ENCODE data around the gene SDK2. TPM values are rescaled to one million over a fixed set of nuclear protein-coding genes. Genes with fewer than 3 reads are reported as not detected.

Gene SDK2
- total RNA-seq, 2 donors from 2014 or later: 0.26 to 0.33 TPM

DNA sequence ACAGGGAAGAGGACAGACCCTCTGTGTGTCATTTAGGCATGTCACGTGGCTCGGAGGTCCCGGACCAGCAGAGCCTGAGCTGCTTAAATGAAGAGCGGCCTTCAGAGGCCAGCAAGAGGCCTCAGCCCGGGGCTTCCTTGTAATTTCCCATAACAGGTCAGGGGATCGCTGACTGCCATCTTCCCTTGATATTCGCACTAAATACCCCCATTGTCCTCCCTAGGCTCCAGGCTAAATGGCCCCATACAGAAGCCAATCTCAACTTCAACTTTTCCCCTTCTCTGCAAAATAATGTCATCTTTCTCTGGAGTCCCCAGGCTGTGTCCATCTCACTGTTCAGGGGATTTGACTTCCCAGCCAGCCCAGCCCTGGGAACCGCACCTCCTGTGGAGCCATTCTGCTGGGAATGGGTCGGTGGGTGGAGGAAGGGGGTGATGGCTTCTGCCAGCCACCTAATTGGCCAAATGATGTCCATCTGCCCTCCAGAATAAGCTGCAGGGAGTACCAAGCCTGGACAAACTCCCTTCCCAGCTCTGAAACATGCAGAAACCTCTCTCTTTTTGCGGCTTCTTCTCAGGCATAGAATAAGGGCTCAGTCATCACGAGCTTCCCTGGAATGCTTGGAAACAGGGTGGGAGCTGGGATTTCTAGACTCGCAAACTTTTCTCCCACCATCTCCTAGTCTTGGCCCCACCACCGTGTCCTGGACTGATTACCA is 129.9 kb downstream of the SDK2 start:
- ATAC-seq (no peak), DNase-seq (no peak)
- WGBS, 2 donors: 70 to 71% methylated on average over 12 to 13 of the region's 13 CpGs
- TF ChIP-seq, protein P1, sequence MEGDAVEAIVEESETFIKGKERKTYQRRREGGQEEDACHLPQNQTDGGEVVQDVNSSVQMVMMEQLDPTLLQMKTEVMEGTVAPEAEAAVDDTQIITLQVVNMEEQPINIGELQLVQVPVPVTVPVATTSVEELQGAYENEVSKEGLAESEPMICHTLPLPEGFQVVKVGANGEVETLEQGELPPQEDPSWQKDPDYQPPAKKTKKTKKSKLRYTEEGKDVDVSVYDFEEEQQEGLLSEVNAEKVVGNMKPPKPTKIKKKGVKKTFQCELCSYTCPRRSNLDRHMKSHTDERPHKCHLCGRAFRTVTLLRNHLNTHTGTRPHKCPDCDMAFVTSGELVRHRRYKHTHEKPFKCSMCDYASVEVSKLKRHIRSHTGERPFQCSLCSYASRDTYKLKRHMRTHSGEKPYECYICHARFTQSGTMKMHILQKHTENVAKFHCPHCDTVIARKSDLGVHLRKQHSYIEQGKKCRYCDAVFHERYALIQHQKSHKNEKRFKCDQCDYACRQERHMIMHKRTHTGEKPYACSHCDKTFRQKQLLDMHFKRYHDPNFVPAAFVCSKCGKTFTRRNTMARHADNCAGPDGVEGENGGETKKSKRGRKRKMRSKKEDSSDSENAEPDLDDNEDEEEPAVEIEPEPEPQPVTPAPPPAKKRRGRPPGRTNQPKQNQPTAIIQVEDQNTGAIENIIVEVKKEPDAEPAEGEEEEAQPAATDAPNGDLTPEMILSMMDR (IDR thresholded peaks at IDR 0.05): no peak
- no peak for TF ChIP-seq POLR2A (IDR thresholded peaks at IDR 0.05)
- intact Hi-C loops (cut with DNase I): no loop called here
- no peak overlapping the region for H3K27ac ChIP-seq
- no peak overlapping the region for H3K4me3 ChIP-seq
- no peaks in the 10 kb centered on the region for H3K27me3 ChIP-seq
- no peaks in the 10 kb centered on the region for H3K9me3 ChIP-seq
- no peaks in the 10 kb centered on the region for H3K36me3 ChIP-seq (replicated peaks in 1 of 2; ENCODE audit: insufficient read depth in 1 of 2, low read depth in 2 of 2)
- no peaks in the 10 kb centered on the region for H3K4me1 ChIP-seq

DNA sequence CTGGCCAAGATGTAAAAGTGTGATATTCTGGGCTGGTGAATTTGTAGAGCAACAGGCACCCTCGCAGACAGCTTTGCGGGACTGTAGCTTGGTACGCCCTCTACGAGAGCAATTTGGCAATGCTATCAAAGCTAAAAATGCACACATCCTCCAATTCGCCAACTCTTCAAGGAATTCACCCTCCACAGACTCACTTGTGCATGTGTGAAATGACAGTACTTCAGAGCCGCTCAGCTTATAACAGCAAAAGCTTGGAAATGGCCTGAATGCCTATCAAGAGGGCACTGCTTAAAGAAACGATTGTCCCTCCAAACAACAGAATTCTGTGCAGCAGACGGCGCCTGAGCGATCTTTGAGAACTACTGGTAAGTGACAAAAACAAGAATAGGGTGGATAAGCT is 130.8 kb downstream of the SDK2 start:
- 73 to 74% methylated on average over 10 of the region's 10 CpGs for WGBS, 2 donors
- Histone ChIP-seq H3K4me1 (no peaks in the 10 kb centered on the region), H3K9me3 (no peaks in the 10 kb centered on the region), H3K27me3 (no peaks in the 10 kb centered on the region), H3K36me3 (replicated peaks in 1 of 2; ENCODE audit: insufficient read depth in 1 of 2, low read depth in 2 of 2) (no peaks in the 10 kb centered on the region), H3K27ac (no peak overlapping the region), H3K4me3 (no peak overlapping the region)
- intact Hi-C loops (cut with DNase I): no loop called here
- DNase-seq: no peak
- no peak for ATAC-seq
- TF ChIP-seq, protein P1 (IDR thresholded peaks at IDR 0.05): no peak
- no peak for TF ChIP-seq POLR2A (IDR thresholded peaks at IDR 0.05)

DNA sequence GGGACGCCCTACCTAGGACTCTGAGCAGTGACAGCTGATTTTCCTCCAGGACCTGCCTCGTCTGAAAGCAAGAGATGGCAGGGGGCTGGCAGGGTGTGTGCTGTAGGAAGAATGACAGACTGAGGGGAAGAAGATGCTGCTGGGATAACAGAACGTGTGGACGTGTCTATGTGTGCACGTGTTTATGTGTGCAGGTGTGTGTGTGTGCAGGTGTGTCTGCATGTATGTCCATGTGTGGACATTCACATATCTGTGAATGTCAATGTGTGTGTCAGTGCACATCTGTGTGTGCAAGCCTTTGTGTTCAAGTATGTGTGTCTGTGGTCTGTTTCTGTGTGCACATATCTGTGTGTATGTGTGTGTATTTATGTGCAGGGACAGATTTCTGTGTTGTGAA is 132.5 kb downstream of the SDK2 start:
- Histone ChIP-seq H3K4me3 (no peak overlapping the region), H3K9me3 (no peaks in the 10 kb centered on the region), H3K36me3 (replicated peaks in 1 of 2; ENCODE audit: insufficient read depth in 1 of 2, low read depth in 2 of 2) (no peaks in the 10 kb centered on the region), H3K27ac (no peak overlapping the region), H3K4me1 (no peaks in the 10 kb centered on the region), H3K27me3 (no peaks in the 10 kb centered on the region)
- DNase-seq (no peak), ATAC-seq (no peak)
- WGBS, 2 donors: 37 to 39% methylated on average over 5 of the region's 5 CpGs
- TF ChIP-seq, protein P1 (IDR thresholded peaks at IDR 0.05): no peak
- TF ChIP-seq POLR2A (IDR thresholded peaks at IDR 0.05): no peak
- intact Hi-C loops (cut with DNase I): no loop called here

DNA sequence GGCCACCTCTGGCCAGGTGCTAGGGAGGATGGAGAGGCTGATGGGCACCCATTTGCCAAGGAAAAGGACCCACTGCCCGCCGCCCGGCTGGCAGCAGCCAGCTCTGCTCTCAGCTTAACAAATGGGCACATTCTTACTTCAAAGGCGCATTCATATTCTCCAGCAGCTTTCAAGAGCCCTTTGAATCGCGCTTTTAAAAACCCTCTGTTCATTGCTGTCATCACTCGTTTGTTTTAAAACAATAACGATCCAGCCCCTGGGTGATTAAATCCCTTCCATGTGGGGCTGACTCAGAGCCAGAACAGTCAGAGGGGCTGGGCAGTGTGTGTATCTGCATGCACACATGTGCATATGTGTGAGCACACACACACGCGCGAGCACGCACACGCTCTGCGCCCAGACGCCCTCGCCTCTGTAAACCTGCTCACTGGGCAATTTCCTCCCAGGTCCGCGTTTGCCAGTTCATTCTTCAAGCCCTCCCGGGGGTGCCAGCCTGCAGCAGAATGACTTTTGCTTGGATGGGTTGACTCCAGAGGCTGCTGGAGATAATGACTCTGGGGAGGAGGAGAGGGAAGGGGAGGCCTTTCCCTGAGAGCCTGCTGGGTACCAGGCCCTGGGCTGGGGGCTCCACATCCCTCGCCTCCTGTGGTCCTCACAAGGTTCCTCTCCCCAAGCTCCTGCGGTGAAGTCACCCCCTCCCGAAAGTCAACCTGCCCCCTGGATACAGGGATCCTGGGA is 133.1 kb downstream of the SDK2 start:
- intact Hi-C loops (cut with DNase I): no loop called here
- no peaks in the 10 kb centered on the region for H3K4me1 ChIP-seq
- no peak overlapping the region for H3K27ac ChIP-seq
- H3K9me3 ChIP-seq: no peaks in the 10 kb centered on the region
- ATAC-seq: no peak
- no peak for TF ChIP-seq POLR2A (IDR thresholded peaks at IDR 0.05)
- no peak for DNase-seq
- WGBS, 2 donors: 58 to 59% methylated on average over 11 to 21 of the region's 22 CpGs
- H3K4me3 ChIP-seq: no peak overlapping the region
- H3K27me3 ChIP-seq: no peaks in the 10 kb centered on the region
- no peaks in the 10 kb centered on the region for H3K36me3 ChIP-seq (replicated peaks in 1 of 2; ENCODE audit: insufficient read depth in 1 of 2, low read depth in 2 of 2)

DNA sequence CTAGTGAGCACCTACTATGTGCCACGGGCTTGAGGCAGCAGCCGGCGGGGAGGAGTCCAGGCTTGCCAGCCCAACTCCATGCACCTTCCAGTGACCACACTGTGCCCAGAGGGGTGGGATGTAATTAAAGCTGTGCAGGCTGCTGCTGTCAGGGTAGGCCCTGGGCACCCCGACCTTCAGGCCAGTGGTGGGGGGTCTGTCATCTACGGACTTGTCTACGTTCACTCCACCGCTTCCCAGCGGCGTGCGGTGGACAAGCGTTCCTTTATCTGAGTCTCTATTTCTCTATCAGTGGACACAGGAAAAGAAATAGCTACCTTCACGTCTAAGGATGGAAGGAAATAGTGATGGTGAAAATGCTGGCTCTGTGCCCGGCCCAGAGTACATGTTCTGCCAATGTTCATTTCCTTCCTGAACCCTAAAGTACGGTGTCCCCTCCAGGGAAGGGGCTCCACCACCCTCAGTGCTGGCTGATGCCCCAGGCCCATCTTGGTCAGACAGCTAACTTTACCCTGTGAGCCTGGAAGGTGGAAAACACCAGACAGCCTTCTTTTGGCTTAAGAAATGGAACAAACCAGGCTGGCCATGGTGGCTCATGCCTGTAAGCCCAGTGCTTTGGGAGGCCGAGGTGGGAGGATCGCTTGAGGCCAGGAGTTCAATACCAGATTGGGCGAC is 135.2 kb downstream of the SDK2 start:
- ATAC-seq (no peak), DNase-seq (no peak)
- no peak overlapping the region for H3K4me3 ChIP-seq
- no peaks in the 10 kb centered on the region for H3K27me3 ChIP-seq
- H3K36me3 ChIP-seq (replicated peaks in 1 of 2; ENCODE audit: insufficient read depth in 1 of 2, low read depth in 2 of 2): no peaks in the 10 kb centered on the region
- no peaks in the 10 kb centered on the region for H3K9me3 ChIP-seq
- H3K4me1 ChIP-seq: no peaks in the 10 kb centered on the region
- TF ChIP-seq, protein P1 (IDR thresholded peaks at IDR 0.05): no peak
- no peak for TF ChIP-seq POLR2A (IDR thresholded peaks at IDR 0.05)
- intact Hi-C loops (cut with DNase I): no loop called here
- WGBS, 2 donors: 67 to 79% methylated on average over 13 to 17 of the region's 17 CpGs
- H3K27ac ChIP-seq: no peak overlapping the region
